ENCODE measurements around the gene KDM1B.

Gene KDM1B

DNA sequence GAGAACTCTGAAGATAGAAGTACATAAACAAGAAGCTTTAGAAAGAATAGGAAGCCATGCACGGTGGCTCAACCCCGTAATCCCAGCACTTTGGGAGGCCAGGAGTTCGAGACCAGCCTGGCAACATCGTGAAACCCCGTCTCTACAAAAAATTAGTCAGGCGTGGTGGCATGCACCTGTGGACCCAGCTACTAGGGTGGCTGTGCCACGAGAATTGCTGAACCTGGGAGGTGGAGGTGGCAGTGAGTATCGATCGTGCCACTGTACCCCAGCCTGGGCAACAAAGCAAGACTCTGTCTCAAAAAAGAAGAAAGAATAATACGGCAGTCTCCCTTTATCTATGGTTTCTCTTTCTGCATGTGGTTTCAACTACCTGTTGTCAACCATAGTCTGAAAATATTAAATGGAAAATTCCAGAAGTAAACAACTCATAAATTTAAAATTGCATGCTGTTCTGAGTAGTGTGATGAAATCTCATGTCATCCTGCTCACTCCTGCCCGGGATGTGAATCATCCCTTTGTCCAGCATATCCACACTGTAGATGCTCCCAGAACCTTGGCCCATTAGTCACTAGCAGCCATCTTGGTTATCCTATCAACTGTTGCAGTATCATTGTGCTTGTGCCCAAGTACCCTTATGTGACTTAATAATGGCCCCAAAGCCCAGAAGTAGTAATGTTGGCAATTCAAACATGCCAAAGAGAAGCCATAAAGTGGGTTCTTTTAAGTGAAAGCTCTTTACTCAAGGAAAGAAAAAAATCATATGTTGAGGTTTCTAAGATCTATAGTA is 87.0 kb downstream of the KDM1B start:
- no peaks in the 10 kb centered on the region for H3K9me3 ChIP-seq (ENCODE audit: severe bottlenecking)
- H3K36me3 ChIP-seq: peaks cover 99% of the 10 kb centered on the region
- H3K27me3 ChIP-seq (ENCODE audit: insufficient read depth, low read depth, severe bottlenecking): no peaks in the 10 kb centered on the region
- H3K27ac ChIP-seq: peak overlapping the region; percentile 11; the same call in 1 of the 2 replicates
- no peak for DNase-seq
- no peak for TF ChIP-seq CTCF (IDR thresholded peaks at IDR 0.05; ENCODE audit: low read depth, low read length)
- no peak overlapping the region for H3K4me3 ChIP-seq (ENCODE audit: low read depth, low read length)

DNA sequence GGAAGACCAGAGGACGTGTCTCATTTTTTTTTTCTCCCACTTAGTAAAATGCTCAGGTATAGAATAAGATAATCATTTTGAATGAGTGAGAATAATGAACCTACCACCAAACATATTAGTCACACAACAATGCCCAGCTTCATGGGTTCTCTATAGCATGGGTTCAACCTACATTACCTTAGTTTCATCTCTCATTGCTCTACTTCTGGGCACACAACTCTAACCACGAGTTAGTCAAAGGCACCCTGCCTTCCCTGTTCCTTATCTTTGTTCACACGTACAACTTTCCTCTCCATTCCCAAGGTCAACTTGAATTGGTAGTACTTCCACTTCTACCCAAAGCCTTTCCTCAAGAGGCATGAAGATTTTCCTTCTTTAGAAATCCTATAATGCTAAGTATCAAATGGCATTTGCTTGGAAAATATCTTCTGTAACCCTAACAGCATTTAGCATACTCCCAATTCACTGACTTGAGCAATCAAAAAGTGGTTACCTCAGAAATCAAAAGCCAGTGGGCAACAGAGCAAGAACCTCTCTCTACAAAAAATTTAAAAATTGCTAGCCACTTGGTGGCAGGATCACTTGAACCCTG is 88.2 kb downstream of the KDM1B start:
- Histone ChIP-seq H3K4me3 (ENCODE audit: low read depth, low read length) (no peak overlapping the region), H3K9me3 (ENCODE audit: severe bottlenecking) (no peaks in the 10 kb centered on the region), H3K27ac (no peak overlapping the region), H3K36me3 (peaks cover 100% of the 10 kb centered on the region), H3K27me3 (ENCODE audit: insufficient read depth, low read depth, severe bottlenecking) (no peaks in the 10 kb centered on the region)
- TF ChIP-seq CTCF (IDR thresholded peaks at IDR 0.05; ENCODE audit: low read depth, low read length): no peak
- no peak for DNase-seq

- no peak for TF ChIP-seq CTCF (IDR thresholded peaks at IDR 0.05; ENCODE audit: low read depth, low read length)
- no peak overlapping the region for H3K27ac ChIP-seq
- no peak for DNase-seq
- H3K4me3 ChIP-seq (ENCODE audit: low read depth, low read length): no peak overlapping the region
- H3K9me3 ChIP-seq (ENCODE audit: severe bottlenecking): no peaks in the 10 kb centered on the region
- peaks cover 100% of the 10 kb centered on the region for H3K36me3 ChIP-seq
- H3K27me3 ChIP-seq (ENCODE audit: insufficient read depth, low read depth, severe bottlenecking): no peaks in the 10 kb centered on the region
These were observed 89.0 kb downstream of the KDM1B start for GRCh38 chr6:18244251-18244650.

DNA sequence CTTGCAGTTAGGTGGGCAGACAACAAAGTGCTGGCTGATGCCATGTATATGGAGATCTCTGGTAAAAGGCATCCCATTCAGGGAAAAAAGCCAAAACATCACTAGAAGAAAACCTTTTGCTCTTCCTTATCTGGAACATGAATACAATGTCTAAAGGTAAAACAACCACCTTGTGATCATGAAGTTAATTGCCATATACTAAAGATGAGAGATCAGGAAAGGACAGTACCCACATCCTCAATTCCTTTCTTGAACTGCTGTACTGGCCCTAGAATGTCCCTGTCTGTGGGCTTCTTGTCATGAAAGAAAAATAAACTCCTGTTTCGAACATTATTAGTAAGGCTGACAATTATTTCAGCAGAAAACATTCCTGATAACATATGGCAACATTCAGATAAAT is 89.9 kb downstream of the KDM1B start:
- Histone ChIP-seq H3K9me3 (ENCODE audit: severe bottlenecking) (no peaks in the 10 kb centered on the region), H3K4me3 (ENCODE audit: low read depth, low read length) (no peak overlapping the region), H3K36me3 (peaks cover 100% of the 10 kb centered on the region), H3K27me3 (ENCODE audit: insufficient read depth, low read depth, severe bottlenecking) (no peaks in the 10 kb centered on the region), H3K27ac (no peak overlapping the region)
- no peak for DNase-seq
- TF ChIP-seq CTCF (IDR thresholded peaks at IDR 0.05; ENCODE audit: low read depth, low read length): no peak

DNA sequence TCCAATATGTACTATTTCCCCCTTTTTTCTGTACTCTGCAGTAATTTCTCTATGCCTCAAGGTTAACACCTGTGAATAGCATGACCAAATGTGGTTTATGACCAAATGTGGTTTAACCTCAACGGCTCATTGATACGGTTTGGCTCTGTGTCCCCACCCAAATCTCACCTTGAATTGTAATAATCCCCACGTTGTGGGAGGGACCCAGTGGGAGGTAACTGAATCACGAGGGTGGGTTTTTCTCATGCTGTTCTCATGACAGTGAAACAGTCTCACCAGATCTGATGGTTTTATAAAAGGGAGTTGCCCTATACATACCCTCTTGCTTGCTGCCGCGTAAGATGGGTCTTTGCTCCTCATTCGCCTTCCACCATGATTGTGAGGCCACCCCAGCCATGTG is 90.4 kb downstream of the KDM1B start:
- no peaks in the 10 kb centered on the region for H3K27me3 ChIP-seq (ENCODE audit: insufficient read depth, low read depth, severe bottlenecking)
- DNase-seq: no peak
- no peak overlapping the region for H3K27ac ChIP-seq

More for the DNA sequence above, 90.4 kb downstream of the KDM1B start:
- no peak for TF ChIP-seq CTCF (IDR thresholded peaks at IDR 0.05; ENCODE audit: low read depth, low read length)
- H3K36me3 ChIP-seq: peaks cover 99% of the 10 kb centered on the region
- no peaks in the 10 kb centered on the region for H3K9me3 ChIP-seq (ENCODE audit: severe bottlenecking)
- H3K4me3 ChIP-seq (ENCODE audit: low read depth, low read length): no peak overlapping the region
